HCT116 (cell line): ENCODE results near the gene CEP41. TPM values are rescaled to one million over a fixed set of nuclear protein-coding genes. Genes with fewer than 3 reads are reported as not detected.

Experiments
- ATAC-seq: fragments of 200-7000 bp; cut with Tn5 transposase; 2 replicates; pipeline ENCODE4 v1.9.1; 2020; ENCODE audit warnings: mild to moderate bottlenecking, moderate library complexity
- BruUV-seq: library from RNA; stranded (reverse); fragments of 400-500 nt; replicated peaks from 2 replicates; lab custom pipeline; 2021; lab: Mats Ljungman, UMichigan
- CTCF ChIA-PET: fragments of 300-600 bp; sonication (Branson Sonifier 250); formaldehyde crosslinking; loops from one replicate; lab custom pipeline; 2021; ENCODE audit warnings: antibody characterized with exemption; lab: Charles Lee
- POLR2A ChIA-PET: fragments of 300-600, 350-600 bp; sonication (Branson Sonifier 250); formaldehyde crosslinking; loops from one replicate; lab custom pipeline; 2021; ENCODE audit warnings: antibody characterized with exemption; lab: Charles Lee
- RAD21 ChIA-PET, 2 experiments: fragments of 300-600 bp; sonication (Branson Sonifier 250); formaldehyde crosslinking; loops; one replicate each; lab custom pipeline; 2023; ENCODE audit warnings: low total read pairs in 2 of 2; ENCODE audit not compliant: uncharacterized antibody in 2 of 2, unreplicated experiment in 2 of 2, low non-redundant PET in 1 of 2; lab: Charles Lee
- DNase-seq: peaks from one replicate; pipeline ENCODE4 v3.0.0-alpha.2; 2010; ENCODE audit warnings: low read depth, low spot score
- H2AFZ ChIP-seq: fragments of 200-600 bp; shearing (Covaris generic), sonication (generic); 2 replicates; pipeline ENCODE4 v1.6.1; 2017; ENCODE audit warnings: low read depth, mixed run types, mixed read lengths, antibody characterized with exemption, low read length; ENCODE audit not compliant: poor library complexity, severe bottlenecking
- H3K27ac ChIP-seq: 2 replicates; pipeline ENCODE4 v1.5.1; 2012; ENCODE audit warnings: low read depth, low read length
- H3K27me3 ChIP-seq: fragments of 200-600 bp; sonication (generic); 2 replicates; pipeline ENCODE4 v1.6.1; 2016; ENCODE audit warnings: mixed run types, low read length, mixed read lengths; ENCODE audit not compliant: insufficient read depth
- H3K36me3 ChIP-seq, 2 experiments: fragments of 200-500 bp in 1 of 2; fragments of 200-600 bp in 1 of 2; sonication (Bioruptor generic) in 1 of 2; sonication (generic) in 1 of 2; 2 replicates each; pipeline versions ENCODE4 v1.5.1 to v1.6.1; 2014 to 2016; ENCODE audit warnings: low read length in 2 of 2, inconsistent platforms in 1 of 2, mixed read lengths in 1 of 2, mixed run types in 1 of 2; ENCODE audit not compliant: insufficient read depth in 2 of 2, control insufficient read depth in 1 of 2
- H3K4me1 ChIP-seq, 2 experiments: fragments of 200-600 bp in 1 of 2; sonication (generic) in 1 of 2; 2 replicates each; pipeline versions ENCODE4 v1.5.1 to v1.6.1; 2012 to 2017; ENCODE audit warnings: low read length in 2 of 2, inconsistent platforms in 1 of 2, mild to moderate bottlenecking in 1 of 2, mixed read lengths in 1 of 2, mixed run types in 1 of 2, moderate library complexity in 1 of 2; ENCODE audit not compliant: insufficient read depth in 2 of 2, control insufficient read depth in 1 of 2
- H3K4me2 ChIP-seq: fragments of 200-600 bp; sonication (generic); 2 replicates; pipeline ENCODE4 v1.6.1; 2017; ENCODE audit warnings: mixed run types, low read length, mixed read lengths
- H3K4me3 ChIP-seq, 2 experiments: fragments of 200-600 bp in 1 of 2; sonication (generic) in 1 of 2; replicated peaks in 1 of 2; 2 replicates each; pipeline ENCODE4 v1.5.1; 2011 to 2016; ENCODE audit warnings: low read length in 2 of 2, control low read depth in 1 of 2, low read depth in 1 of 2, mild to moderate bottlenecking in 1 of 2, mixed read lengths in 1 of 2, mixed run types in 1 of 2
- H3K79me2 ChIP-seq: fragments of 200-600 bp; sonication (generic); 2 replicates; pipeline ENCODE4 v1.6.1; 2017; ENCODE audit warnings: mild to moderate bottlenecking, mixed run types, low read length, moderate library complexity, mixed read lengths; ENCODE audit not compliant: insufficient read depth
- H3K9ac ChIP-seq: fragments of 200-600 bp; sonication (generic); 2 replicates; pipeline ENCODE4 v1.6.1; 2016; ENCODE audit warnings: low read length, mixed read lengths
- H3K9me2 ChIP-seq: fragments of 200-600 bp; sonication (generic), shearing (Covaris generic); 2 replicates; pipeline ENCODE4 v1.6.1; 2017; ENCODE audit warnings: mixed run types, mild to moderate bottlenecking, moderate library complexity; ENCODE audit not compliant: insufficient read depth
- H3K9me3 ChIP-seq, 2 experiments: fragments of 200-500 bp in 1 of 2; fragments of 200-600 bp in 1 of 2; sonication (Bioruptor generic) in 1 of 2; sonication (generic) in 1 of 2; 2 replicates each; pipeline ENCODE4 v1.6.1; 2014 to 2017; ENCODE audit warnings: low read length in 2 of 2, mixed read lengths in 2 of 2, inconsistent platforms in 1 of 2, low read depth in 1 of 2, mild to moderate bottlenecking in 1 of 2, mixed run types in 1 of 2, moderate library complexity in 1 of 2; ENCODE audit not compliant: control insufficient read depth in 1 of 2, insufficient read depth in 1 of 2
- H4K20me1 ChIP-seq: fragments of 200-600 bp; sonication (generic), shearing (Covaris generic); 2 replicates; pipeline ENCODE4 v1.6.1; 2017; ENCODE audit warnings: mixed run types, mild to moderate bottlenecking, moderate library complexity; ENCODE audit not compliant: insufficient read depth
- JUND ChIP-seq: IDR thresholded peaks from 2 replicates; pipeline ENCODE4 v1.6.1; 2012
- POLR2AphosphoS5 ChIP-seq: IDR thresholded peaks from 2 replicates; pipeline ENCODE4 v1.6.1; 2011; ENCODE audit warnings: mild to moderate bottlenecking, low read depth, low read length, moderate library complexity
- REST ChIP-seq: IDR thresholded peaks from 2 replicates; pipeline ENCODE4 v1.6.1; 2012; ENCODE audit warnings: low read depth
- SP1 ChIP-seq: IDR thresholded peaks from 2 replicates; pipeline ENCODE4 v1.6.1; 2012; ENCODE audit warnings: low read depth
- ZBTB33 ChIP-seq: IDR thresholded peaks from 2 replicates; pipeline ENCODE4 v1.6.1; 2011; ENCODE audit warnings: mild to moderate bottlenecking, low read length, moderate library complexity; ENCODE audit not compliant: insufficient replicate concordance; ENCODE audit errors: extremely low read depth
- intact Hi-C: fragments of 100-400 bp; cut with micrococcal nuclease; formaldehyde crosslinking; loops from 2 replicates; pipeline ENCODE4 v1.10.0; 2022
- total RNA-seq: library from RNA; stranded (reverse); gene quantifications from one replicate; pipeline ENCODE4 v1.2.1, GENCODE V29; 2021; ENCODE audit not compliant: unreplicated experiment

The CEP41 gene
- total RNA-seq, 1 experiment from 2014 or later: 13.6 TPM

GRCh38 chr7:130384841-130385599 lies 55.8 kb downstream of the CEP41 start:
- no peak for ATAC-seq

More at GRCh38 chr7:130384841-130385599, 55.8 kb downstream of the CEP41 start:
- Histone ChIP-seq H3K4me1 (no peaks in the 10 kb centered on the region), H3K36me3 (no peaks in the 10 kb centered on the region), H3K9me2 (no peaks in the 10 kb centered on the region), H2AFZ (no peak overlapping the region), H3K79me2 (no peaks in the 10 kb centered on the region), H3K4me3 (no peak overlapping the region), H4K20me1 (no peaks in the 10 kb centered on the region), H3K9me3 (no peaks in the 10 kb centered on the region), H3K27me3 (no peaks in the 10 kb centered on the region), H3K9ac (no peak overlapping the region), H3K4me2 (no peak overlapping the region), H3K27ac (no peak overlapping the region)
- POLR2A ChIA-PET: no interaction called here
- RAD21 ChIA-PET: no interaction called here
- no TSS peak for BruUV-seq
- CTCF ChIA-PET: no interaction called here
- intact Hi-C loops: no loop called here
- TF ChIP-seq SP1: no peak
- no peak for TF ChIP-seq REST
- TF ChIP-seq POLR2AphosphoS5: no peak
- TF ChIP-seq JUND: no peak
- TF ChIP-seq ZBTB33: no peak
- DNase-seq: no peak
